ENCODE measurements around the gene SDCCAG8. TPM values are rescaled to one million over a fixed set of nuclear protein-coding genes. Genes with fewer than 3 reads are reported as not detected.

Gene SDCCAG8
- total and polyA plus RNA-seq, 2 experiments from 2014 or later: 28.3 to 39.3 TPM

- Histone ChIP-seq H4K20me1 (ENCODE audit: insufficient read depth, poor library complexity, severe bottlenecking) (no peaks in the 10 kb centered on the region), H3K4me1 (ENCODE audit: insufficient read depth) (peaks cover 3% of the 10 kb centered on the region), H2AFZ (no peak overlapping the region), H3K27ac (no peak overlapping the region), H3K27me3 (no peaks in the 10 kb centered on the region), H3K9me3 (ENCODE audit: low read depth) (no peaks in the 10 kb centered on the region), H3K4me3 (no peak overlapping the region), H3K79me2 (no peaks in the 10 kb centered on the region), H3K4me2 (no peak overlapping the region), H3K36me3 (replicated peaks; ENCODE audit: insufficient read depth, low read depth) (no peaks in the 10 kb centered on the region), H3K9me2 (replicated peaks; ENCODE audit: insufficient read depth) (no peaks in the 10 kb centered on the region)
- no peak for DNase-seq (ENCODE audit: low spot score)
- TF ChIP-seq EZH2 (IDR thresholded peaks at IDR 0.05; ENCODE audit: borderline replicate concordance): no peak
- TF ChIP-seq EZH2phosphoT487 (IDR thresholded peaks at IDR 0.05; ENCODE audit: low read depth, severe bottlenecking, unreplicated experiment): no peak
- TF ChIP-seq CTCF (IDR thresholded peaks at IDR 0.05; ENCODE audit: poor library complexity): no peak
- WGBS (ENCODE audit: low lambda C conversion rate, missing lambda C conversion rate): 100% methylated on average over 1 of the region's 1 CpG
These were observed 93.3 kb downstream of the SDCCAG8 start for GRCh38 chr1:243349128-243349527.

GRCh38 chr1:243351337-243351736 is 95.5 kb downstream of the SDCCAG8 start:
- Histone ChIP-seq H3K79me2 (no peaks in the 10 kb centered on the region), H2AFZ (no peak overlapping the region), H3K9me3 (ENCODE audit: low read depth) (no peaks in the 10 kb centered on the region), H3K36me3 (replicated peaks; ENCODE audit: insufficient read depth, low read depth) (no peaks in the 10 kb centered on the region), H3K4me2 (no peak overlapping the region), H3K4me3 (no peak overlapping the region), H3K27ac (no peak overlapping the region), H3K9me2 (replicated peaks; ENCODE audit: insufficient read depth) (no peaks in the 10 kb centered on the region), H3K4me1 (ENCODE audit: insufficient read depth) (no peaks in the 10 kb centered on the region), H4K20me1 (ENCODE audit: insufficient read depth, poor library complexity, severe bottlenecking) (no peaks in the 10 kb centered on the region), H3K27me3 (no peaks in the 10 kb centered on the region)
- no peak for DNase-seq (ENCODE audit: low spot score)
- no peak for TF ChIP-seq EZH2phosphoT487 (IDR thresholded peaks at IDR 0.05; ENCODE audit: low read depth, severe bottlenecking, unreplicated experiment)
- TF ChIP-seq EZH2 (IDR thresholded peaks at IDR 0.05; ENCODE audit: borderline replicate concordance): no peak
- TF ChIP-seq CTCF (IDR thresholded peaks at IDR 0.05; ENCODE audit: poor library complexity): no peak
- 73% methylated on average over 2 of the region's 2 CpGs for WGBS (ENCODE audit: low lambda C conversion rate, missing lambda C conversion rate)

- DNase-seq (ENCODE audit: low spot score): no peak
- H3K79me2 ChIP-seq: no peaks in the 10 kb centered on the region
- H3K9me2 ChIP-seq (replicated peaks; ENCODE audit: insufficient read depth): no peaks in the 10 kb centered on the region
- no peaks in the 10 kb centered on the region for H3K27me3 ChIP-seq
- 88% methylated on average over 4 of the region's 4 CpGs for WGBS (ENCODE audit: low lambda C conversion rate, missing lambda C conversion rate)
- no peak overlapping the region for H3K27ac ChIP-seq
- TF ChIP-seq CTCF (IDR thresholded peaks at IDR 0.05; ENCODE audit: poor library complexity) (no peak), EZH2phosphoT487 (IDR thresholded peaks at IDR 0.05; ENCODE audit: low read depth, severe bottlenecking, unreplicated experiment) (no peak), EZH2 (IDR thresholded peaks at IDR 0.05; ENCODE audit: borderline replicate concordance) (no peak)
- H3K4me1 ChIP-seq (ENCODE audit: insufficient read depth): no peaks in the 10 kb centered on the region
- no peak overlapping the region for H3K4me3 ChIP-seq
- H4K20me1 ChIP-seq (ENCODE audit: insufficient read depth, poor library complexity, severe bottlenecking): no peaks in the 10 kb centered on the region
- no peak overlapping the region for H3K4me2 ChIP-seq
- H2AFZ ChIP-seq: no peak overlapping the region
- no peaks in the 10 kb centered on the region for H3K9me3 ChIP-seq (ENCODE audit: low read depth)
- H3K36me3 ChIP-seq (replicated peaks; ENCODE audit: insufficient read depth, low read depth): no peaks in the 10 kb centered on the region
These were observed 98.8 kb downstream of the SDCCAG8 start for GRCh38 chr1:243354511-243355153.
